ENCODE measurements around the gene OR2M7.

Gene OR2M7, protein sequence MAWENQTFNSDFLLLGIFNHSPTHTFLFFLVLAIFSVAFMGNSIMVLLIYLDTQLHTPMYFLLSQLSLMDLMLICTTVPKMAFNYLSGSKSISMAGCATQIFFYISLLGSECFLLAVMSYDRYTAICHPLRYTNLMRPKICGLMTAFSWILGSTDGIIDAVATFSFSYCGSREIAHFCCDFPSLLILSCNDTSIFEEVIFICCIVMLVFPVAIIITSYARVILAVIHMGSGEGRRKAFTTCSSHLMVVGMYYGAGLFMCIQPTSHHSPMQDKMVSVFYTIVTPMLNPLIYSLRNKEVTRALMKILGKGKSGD

GRCh38 chr1:248324468-248324867 lies at the start of gene OR2M7:
Gene OR2M7 (minus strand): TSS chr1:248324568. CDS start chr1:248324568, 0 bp downstream.
- POLR2A ChIA-PET: no interaction called here
- CTCF ChIA-PET: no interaction called here
- TF ChIP-seq, protein P1, sequence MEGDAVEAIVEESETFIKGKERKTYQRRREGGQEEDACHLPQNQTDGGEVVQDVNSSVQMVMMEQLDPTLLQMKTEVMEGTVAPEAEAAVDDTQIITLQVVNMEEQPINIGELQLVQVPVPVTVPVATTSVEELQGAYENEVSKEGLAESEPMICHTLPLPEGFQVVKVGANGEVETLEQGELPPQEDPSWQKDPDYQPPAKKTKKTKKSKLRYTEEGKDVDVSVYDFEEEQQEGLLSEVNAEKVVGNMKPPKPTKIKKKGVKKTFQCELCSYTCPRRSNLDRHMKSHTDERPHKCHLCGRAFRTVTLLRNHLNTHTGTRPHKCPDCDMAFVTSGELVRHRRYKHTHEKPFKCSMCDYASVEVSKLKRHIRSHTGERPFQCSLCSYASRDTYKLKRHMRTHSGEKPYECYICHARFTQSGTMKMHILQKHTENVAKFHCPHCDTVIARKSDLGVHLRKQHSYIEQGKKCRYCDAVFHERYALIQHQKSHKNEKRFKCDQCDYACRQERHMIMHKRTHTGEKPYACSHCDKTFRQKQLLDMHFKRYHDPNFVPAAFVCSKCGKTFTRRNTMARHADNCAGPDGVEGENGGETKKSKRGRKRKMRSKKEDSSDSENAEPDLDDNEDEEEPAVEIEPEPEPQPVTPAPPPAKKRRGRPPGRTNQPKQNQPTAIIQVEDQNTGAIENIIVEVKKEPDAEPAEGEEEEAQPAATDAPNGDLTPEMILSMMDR (IDR thresholded peaks at IDR 0.05; ENCODE audit: control extremely low read depth, extremely low read depth, low read depth, missing control alignments): no peak
- DNase-seq (ENCODE audit: extremely low spot score): no peak

GRCh38 chr1:248373761-248374160 lies 49.4 kb upstream of the OR2M7 start:
- CTCF ChIA-PET: no interaction called here
- no peak for DNase-seq (ENCODE audit: extremely low spot score)
- TF ChIP-seq, protein P1 (IDR thresholded peaks at IDR 0.05; ENCODE audit: control extremely low read depth, extremely low read depth, low read depth, missing control alignments): no peak
- POLR2A ChIA-PET: no interaction called here

DNA sequence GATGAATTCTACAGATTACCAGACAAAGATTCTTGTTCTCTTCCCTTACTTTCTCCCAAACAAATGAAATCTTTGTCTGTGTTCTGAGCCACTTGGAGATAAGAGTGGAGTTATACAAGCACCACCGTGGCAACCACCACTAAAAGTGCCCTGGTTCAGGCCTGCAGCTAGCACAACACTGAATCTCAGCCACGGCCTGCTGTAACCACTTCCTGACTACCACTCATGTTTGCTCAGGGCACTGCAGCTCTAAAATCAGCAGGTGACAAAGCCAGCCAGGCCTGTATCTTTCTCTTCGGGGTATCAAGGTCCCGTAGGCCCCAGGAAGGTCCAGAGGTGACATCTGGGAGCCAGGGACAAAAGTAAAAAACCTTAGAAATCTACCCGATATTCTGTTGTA lies 48.0 kb upstream of the OR2M7 start:
- TF ChIP-seq, protein P1 (IDR thresholded peaks at IDR 0.05; ENCODE audit: control extremely low read depth, extremely low read depth, low read depth, missing control alignments): no peak
- ChIA-PET POLR2A (no interaction called here), CTCF (no interaction called here)
- DNase-seq (ENCODE audit: extremely low spot score): no peak

DNA sequence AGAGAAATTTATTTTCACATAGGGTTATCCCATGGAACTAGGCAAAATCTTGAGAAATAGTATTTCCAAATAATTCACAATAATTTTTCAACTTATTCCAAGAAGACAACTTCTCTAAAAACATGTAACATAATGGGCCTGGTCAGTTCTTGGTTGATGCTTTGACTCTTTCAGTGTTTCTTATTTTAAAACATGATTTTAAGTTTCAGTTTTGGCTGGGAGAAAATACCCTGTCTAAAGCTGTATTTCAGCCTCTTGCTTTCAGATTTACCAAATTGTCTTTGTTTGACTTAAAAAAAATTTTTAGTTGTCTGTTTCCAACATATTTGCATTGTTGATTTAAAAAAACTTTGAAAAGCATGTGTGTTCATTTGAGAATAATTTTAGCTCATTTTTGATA lies 42.2 kb upstream of the OR2M7 start:
- no peak for DNase-seq (ENCODE audit: extremely low spot score)
- POLR2A ChIA-PET: no interaction called here

GRCh38 chr1:248361121-248361715 lies 36.9 kb upstream of the OR2M7 start, which contains the start of gene OR2T4:
Gene OR2T4 (plus strand): TSS chr1:248361665. CDS start chr1:248361665, 0 bp downstream.
- ChIA-PET POLR2A (no interaction called here), CTCF (no interaction called here)
- DNase-seq (ENCODE audit: extremely low spot score): no peak
- TF ChIP-seq, protein P1 (IDR thresholded peaks at IDR 0.05; ENCODE audit: control extremely low read depth, extremely low read depth, low read depth, missing control alignments): no peak

More for the DNA sequence above, 42.2 kb upstream of the OR2M7 start:
- CTCF ChIA-PET: interaction anchor here (1.5 kb wide), 1 partner anchor 87 kb away, joined by 3 read pairs; no protein-coding TSS in a partner anchor
- TF ChIP-seq, protein P1 (IDR thresholded peaks at IDR 0.05; ENCODE audit: control extremely low read depth, extremely low read depth, low read depth, missing control alignments): no peak

DNA sequence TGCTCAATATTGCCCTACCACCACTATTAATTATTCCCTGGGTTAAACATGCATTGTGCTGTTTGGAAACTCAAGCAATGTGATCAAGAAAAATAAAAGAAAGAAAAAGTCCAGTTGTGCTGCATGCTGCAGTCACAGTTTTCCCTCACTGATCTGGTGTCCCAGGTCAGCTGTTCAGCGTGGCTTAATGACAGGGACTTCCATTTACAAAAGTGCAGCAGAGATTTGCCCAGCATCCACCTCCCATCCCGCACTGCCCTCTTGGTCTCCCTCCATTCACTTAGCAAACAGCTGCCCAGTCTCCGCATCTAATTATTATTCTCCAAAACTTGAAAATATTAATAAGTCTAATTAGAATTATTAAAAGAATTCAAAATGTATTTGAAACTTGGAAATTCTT lies 35.0 kb upstream of the OR2M7 start:
- TF ChIP-seq, protein P1 (IDR thresholded peaks at IDR 0.05; ENCODE audit: control extremely low read depth, extremely low read depth, low read depth, missing control alignments): no peak
- ChIA-PET CTCF (no interaction called here), POLR2A (no interaction called here)
- DNase-seq (ENCODE audit: extremely low spot score): no peak

Measured in GM10248 (cell line).